Natural killer cell (primary cell): ENCODE data around the gene SHISAL2A. TPM values are rescaled to one million over a fixed set of nuclear protein-coding genes. Genes with fewer than 3 reads are reported as not detected.

ENCODE experiments used
- ATAC-seq, 3 donors: fragments of 150-1000 bp in 2 of 3; fragments of 200-7000 bp in 1 of 3; cut with Tn5 transposase; 1 replicate in 1 of 3; 2 replicates in 2 of 3; pipeline ENCODE4 v1.10.0; 2021; ENCODE audit warnings: mild to moderate bottlenecking in 2 of 3, moderate library complexity in 2 of 3
- DNase-seq, 2 donors: peaks; one replicate each; pipeline versions ENCODE4 v3.0.0 to v3.0.0-alpha.2; 2013 to 2021; ENCODE audit warnings: mixed read lengths in 1 of 2
- H3K27ac ChIP-seq: one replicate; pipeline ENCODE4 v1.5.1; 2013; ENCODE audit warnings: mild to moderate bottlenecking, low read length
- H3K27me3 ChIP-seq: one replicate; pipeline ENCODE4 v1.6.1; 2013; ENCODE audit warnings: low read length; ENCODE audit not compliant: control insufficient read depth, insufficient read depth
- H3K36me3 ChIP-seq: one replicate; pipeline ENCODE4 v1.6.1; 2013; ENCODE audit warnings: low read length; ENCODE audit not compliant: control insufficient read depth, insufficient read depth
- H3K4me1 ChIP-seq: one replicate; pipeline ENCODE4 v1.6.1; 2013; ENCODE audit warnings: low read length; ENCODE audit not compliant: control insufficient read depth, insufficient read depth
- H3K4me3 ChIP-seq: one replicate; pipeline ENCODE4 v1.5.1; 2013; ENCODE audit warnings: low read length
- H3K9me3 ChIP-seq: one replicate; pipeline ENCODE4 v1.6.1; 2013; ENCODE audit warnings: low read length; ENCODE audit not compliant: control insufficient read depth, insufficient read depth
- H3K27ac Mint-ChIP-seq, 2 donors: one replicate each; pipeline ENCODE4 v1.8.0; 2022; ENCODE audit warnings: mild to moderate bottlenecking in 2 of 2, mixed read lengths in 2 of 2, moderate library complexity in 1 of 2
- H3K27me3 Mint-ChIP-seq, 2 donors: one replicate each; pipeline ENCODE4 v1.8.0; 2022; ENCODE audit warnings: low read depth in 2 of 2, mixed read lengths in 2 of 2
- H3K36me3 Mint-ChIP-seq: one replicate; pipeline ENCODE4 v1.8.0; 2022; ENCODE audit warnings: mixed read lengths
- H3K4me1 Mint-ChIP-seq, 2 donors: one replicate each; pipeline ENCODE4 v1.8.0; 2022; ENCODE audit warnings: mixed read lengths in 2 of 2
- H3K4me3 Mint-ChIP-seq: one replicate; pipeline ENCODE4 v1.8.0; 2022; ENCODE audit warnings: mild to moderate bottlenecking, moderate library complexity, mixed read lengths
- H3K9me3 Mint-ChIP-seq, 2 donors: one replicate each; pipeline ENCODE4 v1.8.0; 2022; ENCODE audit warnings: mixed read lengths in 2 of 2
- WGBS: methylation state at CpG from one replicate; pipeline ENCODE4 v1.1.7; 2013; ENCODE audit warnings: missing lambda C conversion rate; ENCODE audit not compliant: insufficient coverage; 5-methylcytosine and 5-hydroxymethylcytosine counted together
- intact Hi-C: fragments of 100-400 bp; cut with micrococcal nuclease; formaldehyde crosslinking; loops from one replicate; pipeline ENCODE4 v1.14.2; 2022
- total RNA-seq, 4 donors: library from RNA; stranded (reverse); fragments of 120-200 nt in 1 of 4; gene quantifications; one replicate each; pipeline versions ENCODE4 v1.2.3 to v1.2.4, GENCODE V29; 2013 to 2022
- TF ChIP-seq, protein P1 (sequence below): fragments of 200-600 bp; IDR thresholded peaks from one replicate; pipeline ENCODE4 v1.8.0; 2022; ENCODE audit warnings: antibody characterized with exemption

The SHISAL2A gene
- total RNA-seq, 3 donors from 2014 or later (not counting 1 experiment from before 2014, with no cell fraction given) = 14.0 to 31.4 (median 16.2) TPM

DNA sequence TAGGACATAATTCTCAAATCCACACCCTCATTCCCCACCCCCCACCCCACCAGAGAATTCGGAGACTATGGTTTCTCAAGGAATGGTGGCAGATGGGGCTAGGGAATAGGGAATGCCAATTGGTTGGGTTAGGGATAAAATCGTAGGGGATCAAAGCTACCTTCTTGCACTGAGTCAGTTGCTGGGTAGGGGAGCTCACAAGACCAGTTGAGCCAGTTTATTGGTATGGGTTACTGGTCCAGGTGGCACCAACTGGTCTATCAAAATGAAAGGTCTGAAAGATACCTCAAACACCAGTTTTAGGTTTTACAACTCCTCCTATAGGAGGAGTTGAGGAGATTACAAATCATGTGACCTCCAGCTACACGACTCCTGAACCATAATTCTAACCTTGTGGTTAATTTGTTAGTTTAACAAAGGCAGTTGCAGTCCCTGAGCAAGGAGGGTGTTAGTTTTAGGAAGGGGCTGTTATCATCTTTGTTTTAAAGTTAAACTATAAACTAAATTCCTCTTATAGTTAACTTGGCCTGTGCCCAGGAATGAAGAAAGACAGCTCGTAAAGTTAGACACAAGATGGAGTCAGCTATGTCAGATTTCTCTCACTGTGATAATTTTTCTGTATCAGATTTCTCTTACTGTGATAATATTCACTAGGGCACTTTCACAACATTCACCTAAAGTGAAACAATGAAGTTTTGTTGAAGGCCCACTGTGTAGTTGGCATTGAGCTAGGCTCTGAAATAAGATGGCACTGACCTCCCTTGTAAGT, 2.5 kb downstream of the SHISAL2A start:
- no peaks in the 10 kb centered on the region for H3K36me3 ChIP-seq
- WGBS = 50% methylated on average over 2 of the region's 4 CpGs
- intact Hi-C loops = loop anchor here (10.0 kb wide), 2 partner anchors 49 to 1661 kb away; partner anchors contain the start of gene CDKN2C
- peak overlapping the region; percentile 85 for H3K27ac ChIP-seq
- Mint-ChIP-seq H3K27ac (peak overlapping the region; percentile 96 to 98), H3K4me3 (peak overlapping the region; percentile 79), H3K4me1 (peaks cover 78 to 83% of the 10 kb centered on the region in 2 donors), H3K27me3 (no peaks in the 10 kb centered on the region), H3K9me3 (no peaks in the 10 kb centered on the region), H3K36me3 (no peaks in the 10 kb centered on the region)
- TF ChIP-seq, protein P1, sequence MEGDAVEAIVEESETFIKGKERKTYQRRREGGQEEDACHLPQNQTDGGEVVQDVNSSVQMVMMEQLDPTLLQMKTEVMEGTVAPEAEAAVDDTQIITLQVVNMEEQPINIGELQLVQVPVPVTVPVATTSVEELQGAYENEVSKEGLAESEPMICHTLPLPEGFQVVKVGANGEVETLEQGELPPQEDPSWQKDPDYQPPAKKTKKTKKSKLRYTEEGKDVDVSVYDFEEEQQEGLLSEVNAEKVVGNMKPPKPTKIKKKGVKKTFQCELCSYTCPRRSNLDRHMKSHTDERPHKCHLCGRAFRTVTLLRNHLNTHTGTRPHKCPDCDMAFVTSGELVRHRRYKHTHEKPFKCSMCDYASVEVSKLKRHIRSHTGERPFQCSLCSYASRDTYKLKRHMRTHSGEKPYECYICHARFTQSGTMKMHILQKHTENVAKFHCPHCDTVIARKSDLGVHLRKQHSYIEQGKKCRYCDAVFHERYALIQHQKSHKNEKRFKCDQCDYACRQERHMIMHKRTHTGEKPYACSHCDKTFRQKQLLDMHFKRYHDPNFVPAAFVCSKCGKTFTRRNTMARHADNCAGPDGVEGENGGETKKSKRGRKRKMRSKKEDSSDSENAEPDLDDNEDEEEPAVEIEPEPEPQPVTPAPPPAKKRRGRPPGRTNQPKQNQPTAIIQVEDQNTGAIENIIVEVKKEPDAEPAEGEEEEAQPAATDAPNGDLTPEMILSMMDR = no peak
- no peaks in the 10 kb centered on the region for H3K27me3 ChIP-seq
- DNase-seq (peak; percentile 19 to 67), ATAC-seq (peak; percentile 27 to 54 (median 50))
- H3K4me3 ChIP-seq = no peak overlapping the region
- no peaks in the 10 kb centered on the region for H3K9me3 ChIP-seq
- peaks cover 79% of the 10 kb centered on the region for H3K4me1 ChIP-seq

DNA sequence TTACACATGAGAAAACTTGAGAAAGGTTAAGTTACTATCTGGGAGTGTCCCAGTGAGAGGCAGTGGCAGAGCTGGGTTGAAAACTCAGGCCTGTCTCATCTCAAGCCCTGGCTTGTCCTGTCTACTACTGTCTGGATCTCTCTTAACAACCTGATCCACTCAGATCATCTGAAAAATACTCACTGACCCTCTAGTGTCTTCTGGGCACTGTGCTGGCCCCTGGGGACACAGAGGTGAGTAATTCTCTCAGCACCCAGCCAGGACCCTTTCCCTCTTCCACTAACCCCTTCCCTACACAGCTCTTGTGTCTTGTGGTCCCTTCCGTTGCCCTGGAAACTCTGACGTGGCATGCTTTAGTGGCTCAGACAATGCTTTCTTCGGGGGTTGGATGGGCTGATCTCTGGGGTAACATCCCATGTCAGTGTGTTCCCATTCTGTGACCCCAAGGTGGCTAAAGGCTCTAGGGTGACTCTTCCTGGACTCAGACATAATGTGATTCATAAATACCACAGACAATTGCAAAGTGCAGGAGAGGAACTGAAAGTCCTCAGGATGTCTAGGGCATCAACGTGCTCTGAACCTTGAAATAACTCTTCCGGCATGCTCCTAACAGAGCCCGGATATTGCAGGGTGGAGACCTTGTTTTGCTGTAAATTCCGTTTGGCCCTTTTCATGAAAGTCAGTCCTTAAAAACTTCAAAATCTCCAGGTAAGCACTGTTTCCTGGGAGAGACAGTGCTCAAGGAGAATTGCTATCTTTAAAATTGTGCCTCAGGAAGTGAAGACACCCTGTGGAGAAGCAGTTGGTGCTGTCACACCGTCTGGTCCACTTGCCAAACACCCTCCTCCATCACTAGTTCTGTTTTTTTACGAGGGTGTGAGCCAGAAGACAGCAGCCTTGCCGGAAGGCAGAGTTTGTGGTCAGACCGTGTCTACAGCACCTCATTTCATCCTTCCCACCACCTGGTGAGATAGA, 4.0 kb downstream of the SHISAL2A start:
- Mint-ChIP-seq H3K27me3 (no peaks in the 10 kb centered on the region), H3K9me3 (peaks cover 0 to 3% of the 10 kb centered on the region in 2 donors), H3K4me3 (peak overlapping the region; percentile 82), H3K27ac (peak overlapping the region; percentile 96 to 98), H3K36me3 (no peaks in the 10 kb centered on the region), H3K4me1 (peaks cover 76 to 88% of the 10 kb centered on the region in 2 donors)
- Histone ChIP-seq H3K36me3 (no peaks in the 10 kb centered on the region), H3K27ac (peak overlapping the region; percentile 97), H3K4me1 (peaks cover 83% of the 10 kb centered on the region), H3K9me3 (no peaks in the 10 kb centered on the region), H3K4me3 (no peak overlapping the region), H3K27me3 (no peaks in the 10 kb centered on the region)
- 0% methylated on average over 10 of the region's 11 CpGs for WGBS
- peak; percentile 56 to 87 for DNase-seq
- ATAC-seq = peak; percentile 49 to 80 (median 72)
- intact Hi-C loops = loop anchor here (1.0 to 10.0 kb wide), 5 partner anchors 35 to 1662 kb away; partner anchors contain the start of genes CDKN2C, GPX7, ORC1 and PRPF38A
- TF ChIP-seq, protein P1 = no peak

DNA sequence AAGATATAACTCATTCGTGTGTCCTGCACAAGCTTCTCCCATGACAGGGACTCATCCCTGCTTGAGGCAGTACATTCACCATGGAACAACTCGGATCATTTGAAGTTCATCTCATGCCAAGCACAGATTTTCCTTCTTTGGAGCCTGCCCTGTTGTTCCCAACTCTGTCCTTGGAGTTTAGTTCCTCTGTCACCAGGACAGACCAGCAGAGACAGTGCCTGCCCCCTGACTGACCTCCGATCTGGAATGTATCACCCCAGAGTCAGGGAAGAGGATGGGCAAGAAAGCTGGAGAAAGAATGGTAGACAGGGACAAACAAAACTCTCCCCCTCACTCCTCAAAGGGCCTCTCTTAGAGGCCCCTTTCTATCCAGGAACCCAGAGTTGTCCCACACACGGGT, 5.0 kb downstream of the SHISAL2A start:
- H3K4me3 ChIP-seq = no peak overlapping the region
- DNase-seq (peak in 1 of 2 donors; percentile 20), ATAC-seq (no peak)
- peak overlapping the region; percentile 97 for H3K27ac ChIP-seq
- Mint-ChIP-seq H3K9me3 (peaks cover 0 to 3% of the 10 kb centered on the region in 2 donors), H3K4me1 (peaks cover 75 to 85% of the 10 kb centered on the region in 2 donors), H3K36me3 (peaks cover 4% of the 10 kb centered on the region), H3K27ac (peak overlapping the region; percentile 96 to 98), H3K27me3 (no peaks in the 10 kb centered on the region), H3K4me3 (peak overlapping the region; percentile 82)
- H3K4me1 ChIP-seq = peaks cover 77% of the 10 kb centered on the region
- TF ChIP-seq, protein P1 = no peak
- H3K27me3 ChIP-seq = no peaks in the 10 kb centered on the region
- H3K36me3 ChIP-seq = peaks cover 4% of the 10 kb centered on the region
- intact Hi-C loops = loop anchor here (1.0 to 10.0 kb wide), 5 partner anchors 36 to 1663 kb away; partner anchors contain the start of genes CDKN2C, GPX7, ORC1 and PRPF38A
- WGBS = 88% methylated on average over 4 of the region's 4 CpGs
- no peaks in the 10 kb centered on the region for H3K9me3 ChIP-seq
